Nasal cavity respiratory epithelium epithelial cell of viscerocranial mucosa (primary cell): Measurements from ENCODE around the gene HSP90B1. TPM values are rescaled to one million over a fixed set of nuclear protein-coding genes. Genes with fewer than 3 reads are reported as not detected.

Source experiments
- total RNA-seq: library from RNA; depleted of rRNA; stranded (reverse); fragments of >200 nt; gene quantifications from 2 replicates; pipeline ENCODE4 v1.2.3, GENCODE V29; 2014

The HSP90B1 gene
- 890 and 1,175 TPM in 2 replicates for total RNA-seq

DNA sequence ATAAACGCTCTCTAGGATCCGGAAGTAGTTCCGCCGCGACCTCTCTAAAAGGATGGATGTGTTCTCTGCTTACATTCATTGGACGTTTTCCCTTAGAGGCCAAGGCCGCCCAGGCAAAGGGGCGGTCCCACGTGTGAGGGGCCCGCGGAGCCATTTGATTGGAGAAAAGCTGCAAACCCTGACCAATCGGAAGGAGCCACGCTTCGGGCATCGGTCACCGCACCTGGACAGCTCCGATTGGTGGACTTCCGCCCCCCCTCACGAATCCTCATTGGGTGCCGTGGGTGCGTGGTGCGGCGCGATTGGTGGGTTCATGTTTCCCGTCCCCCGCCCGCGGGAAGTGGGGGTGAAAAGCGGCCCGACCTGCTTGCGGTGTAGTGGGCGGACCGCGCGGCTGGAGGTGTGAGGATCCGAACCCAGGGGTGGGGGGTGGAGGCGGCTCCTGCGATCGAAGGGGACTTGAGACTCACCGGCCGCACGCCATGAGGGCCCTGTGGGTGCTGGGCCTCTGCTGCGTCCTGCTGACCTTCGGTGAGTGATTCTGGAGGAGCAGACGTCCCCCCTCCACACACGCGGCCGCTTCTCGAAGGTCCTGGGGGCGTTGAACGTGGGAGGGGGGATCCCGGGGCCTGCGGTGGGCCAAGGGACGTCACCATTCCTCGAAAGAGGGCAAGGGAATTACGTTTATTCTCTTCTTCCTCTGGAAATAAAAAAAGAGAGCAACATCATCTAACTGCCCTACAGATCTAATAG lies at the start of gene HSP90B1:
Gene HSP90B1, plus strand, starts transcription at position 377 of the 753 bp plus-strand sequence. Its CDS starts 106 bp downstream, at position 483.

DNA sequence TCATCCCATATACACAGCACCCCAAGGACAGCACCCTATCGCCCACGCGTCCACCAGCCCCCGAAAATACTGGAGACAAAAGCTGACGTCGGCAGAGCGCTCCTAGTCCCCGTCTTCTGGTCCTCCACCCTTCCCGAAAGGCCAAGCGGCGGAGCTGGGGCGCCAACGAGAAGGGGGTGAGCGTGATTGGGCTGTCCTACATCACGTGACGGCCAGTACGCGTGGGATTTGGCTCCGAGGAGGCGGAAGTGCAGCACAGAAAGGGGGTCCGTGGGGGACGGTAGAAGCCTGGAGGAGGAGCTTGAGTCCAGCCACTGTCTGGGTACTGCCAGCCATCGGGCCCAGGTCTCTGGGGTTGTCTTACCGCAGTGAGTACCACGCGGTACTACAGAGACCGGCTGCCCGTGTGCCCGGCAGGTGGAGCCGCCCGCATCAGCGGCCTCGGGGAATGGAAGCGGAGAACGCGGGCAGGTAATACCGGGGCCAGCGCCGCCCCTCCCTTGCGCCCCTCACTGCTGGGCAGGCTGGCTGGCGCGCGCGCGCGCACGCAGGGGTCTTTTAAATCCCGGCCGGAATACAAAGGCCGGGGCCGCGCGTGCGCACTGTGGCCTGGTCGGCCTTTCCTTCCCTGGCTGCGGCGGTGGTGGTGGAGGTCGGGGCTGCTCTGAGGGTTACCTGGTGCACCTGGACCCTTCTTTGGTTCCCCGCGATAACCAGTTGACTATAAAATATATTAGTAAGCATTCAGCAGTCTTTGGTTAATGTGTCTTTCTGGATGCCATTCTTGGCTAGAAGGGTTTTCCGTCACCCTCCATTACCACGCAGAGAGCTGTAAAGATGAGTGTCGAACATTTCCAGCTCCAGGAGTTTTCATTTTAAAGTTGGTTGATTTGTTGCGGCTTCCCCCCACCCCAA lies 35.6 kb downstream of the HSP90B1 start, which contains the start of gene TDG:
Gene TDG, plus strand, starts transcription at position 283 of the 915 bp plus-strand sequence. Its CDS starts 166 bp downstream, at position 449.

Other genes starting within 250 kb of the HSP90B1 start
- 17.8 and 19.0 TPM in 2 replicates for gene NT5DC3, start 89.2 kb upstream of the HSP90B1 start, total RNA-seq
- gene TDG, start 35.5 kb downstream of the HSP90B1 start, total RNA-seq: 47.2 and 61.6 TPM in 2 replicates
- gene GLT8D2, start 119.8 kb downstream of the HSP90B1 start, total RNA-seq: 1.6 and 2.1 TPM in 2 replicates
- 6.2 and 13.3 TPM in 2 replicates for gene HCFC2, start 134.1 kb downstream of the HSP90B1 start, total RNA-seq
- 21.4 and 22.6 TPM in 2 replicates for gene NFYB, start 207.8 kb downstream of the HSP90B1 start, total RNA-seq